B cell (primary cell): ENCODE results near the gene LTB4R. TPM values are rescaled to one million over a fixed set of nuclear protein-coding genes. Genes with fewer than 3 reads are reported as not detected.

Experiments used
- ATAC-seq: fragments of 200-7000 bp; cut with Tn5 transposase; one replicate; pipeline ENCODE4 v1.10.0; 2021; ENCODE audit warnings: low read depth, mild to moderate bottlenecking, moderate number of reproducible peaks, moderate library complexity
- CTCF ChIA-PET: fragments of 350-600 bp; sonication (Branson Sonifier 250); formaldehyde crosslinking; loops from one replicate; lab custom pipeline; 2021; ENCODE audit warnings: antibody characterized with exemption, inconsistent platforms; lab: Charles Lee
- POLR2A ChIA-PET: fragments of 350-600 bp; sonication (Branson Sonifier 250); formaldehyde crosslinking; loops from one replicate; lab custom pipeline; 2021; ENCODE audit warnings: antibody characterized with exemption; lab: Charles Lee
- DNase-seq: peaks from one replicate; pipeline ENCODE4 v3.0.0; 2013
- H2AFZ ChIP-seq: 2 replicates; pipeline ENCODE4 v1.6.1; 2012; ENCODE audit warnings: mild to moderate bottlenecking, low read depth, low read length; ENCODE audit not compliant: insufficient read depth, poor library complexity, severe bottlenecking
- H3K27ac ChIP-seq, 2 donors: 1 replicate in 1 of 2; 2 replicates in 1 of 2; pipeline ENCODE4 v1.5.1; 2012 to 2013; ENCODE audit warnings: low read length in 2 of 2, mild to moderate bottlenecking in 2 of 2, moderate library complexity in 1 of 2
- H3K27me3 ChIP-seq, 4 experiments: fragments of 200-600 bp in 1 of 4; sonication (generic) in 1 of 4; replicated peaks in 1 of 4; 1 replicate in 2 of 4; 2 replicates in 2 of 4; pipeline versions ENCODE4 v1.6.1 to v1.7.0; 2013 to 2016; ENCODE audit warnings: low read length in 3 of 4, mild to moderate bottlenecking in 2 of 4, mixed read lengths in 1 of 4, moderate library complexity in 1 of 4; ENCODE audit not compliant: insufficient read depth in 4 of 4, control insufficient read depth in 3 of 4; ENCODE audit errors: control extremely low read depth in 1 of 4
- H3K36me3 ChIP-seq, 2 experiments: replicated peaks in 1 of 2; 1 replicate in 1 of 2; 2 replicates in 1 of 2; pipeline versions ENCODE4 v1.6.1 to v1.7.1; 2013; ENCODE audit warnings: low read length in 1 of 2; ENCODE audit not compliant: insufficient read depth in 2 of 2, control insufficient read depth in 1 of 2; ENCODE audit errors: control extremely low read depth in 1 of 2, extremely low read depth in 1 of 2
- H3K4me1 ChIP-seq, 2 donors: fragments of 200-600 bp in 1 of 2; sonication (generic) in 1 of 2; 1 replicate in 1 of 2; 2 replicates in 1 of 2; pipeline versions ENCODE4 v1.5.1 to v1.6.1; 2013 to 2017; ENCODE audit warnings: low read length in 2 of 2; ENCODE audit not compliant: control insufficient read depth in 2 of 2, insufficient read depth in 2 of 2
- H3K4me2 ChIP-seq: replicated peaks from 2 replicates; pipeline ENCODE3; 2012; ENCODE audit warnings: mild to moderate bottlenecking, low read depth, low read length; ENCODE audit not compliant: poor library complexity, severe bottlenecking
- H3K4me3 ChIP-seq, 5 experiments: fragments of 200-600 bp in 1 of 5; sonication (generic) in 1 of 5; 1 replicate in 3 of 5; 2 replicates in 2 of 5; pipeline versions ENCODE4 v1.5.1 to v1.7.0; 2011 to 2016; ENCODE audit warnings: low read length in 4 of 5, mild to moderate bottlenecking in 4 of 5, low read depth in 2 of 5, control low read depth in 1 of 5, moderate library complexity in 1 of 5; ENCODE audit not compliant: insufficient read depth in 1 of 5; ENCODE audit errors: control extremely low read depth in 1 of 5, extremely low read depth in 1 of 5
- H3K79me2 ChIP-seq: fragments of 200-600 bp; sonication (generic); one replicate; pipeline ENCODE4 v1.6.0; 2016; ENCODE audit warnings: low read length; ENCODE audit not compliant: control insufficient read depth, insufficient read depth
- H3K9ac ChIP-seq: fragments of 200-600 bp; sonication (generic); 2 replicates; pipeline ENCODE4 v1.6.1; 2017; ENCODE audit warnings: mild to moderate bottlenecking, low read length, moderate library complexity
- H3K9me3 ChIP-seq, 3 donors: one replicate each; pipeline versions ENCODE4 v1.6.1 to v1.7.1; 2013; ENCODE audit warnings: low read length in 2 of 3; ENCODE audit not compliant: control insufficient read depth in 2 of 3, insufficient read depth in 1 of 3; ENCODE audit errors: control extremely low read depth in 1 of 3
- H4K20me1 ChIP-seq: 2 replicates; pipeline ENCODE4 v1.6.0; 2012; ENCODE audit warnings: mild to moderate bottlenecking, low read length; ENCODE audit not compliant: insufficient read depth, control insufficient read depth, poor library complexity, severe bottlenecking
- H3K27ac Mint-ChIP-seq: one replicate; pipeline ENCODE4 v1.8.0; 2021; ENCODE audit warnings: mixed read lengths
- H3K27me3 Mint-ChIP-seq: one replicate; pipeline ENCODE4 v1.8.0; 2021; ENCODE audit warnings: mixed read lengths
- H3K4me1 Mint-ChIP-seq: one replicate; pipeline ENCODE4 v1.8.0; 2021; ENCODE audit warnings: mixed read lengths
- H3K4me3 Mint-ChIP-seq: one replicate; pipeline ENCODE4 v1.8.0; 2021; ENCODE audit warnings: mixed read lengths
- H3K9me3 Mint-ChIP-seq: one replicate; pipeline ENCODE4 v1.8.0; 2022; ENCODE audit warnings: mixed read lengths; ENCODE audit not compliant: insufficient read depth
- EZH2 ChIP-seq: IDR thresholded peaks from 2 replicates; pipeline ENCODE4 v1.6.1; 2012; ENCODE audit warnings: borderline replicate concordance, low read depth, mild to moderate bottlenecking, moderate library complexity, low read length; ENCODE audit not compliant: insufficient read depth, poor library complexity, severe bottlenecking
- WGBS: methylation state at CpG from one replicate; pipeline ENCODE4 v1.1.5; 2013; ENCODE audit warnings: missing lambda C conversion rate; ENCODE audit not compliant: insufficient coverage; 5-methylcytosine and 5-hydroxymethylcytosine counted together
- intact Hi-C: fragments of 100-400 bp; cut with micrococcal nuclease; formaldehyde crosslinking; loops from one replicate; pipeline ENCODE4 v1.10.0; 2022
- polyA plus RNA-seq: library from polyadenylated mRNA; depleted of rRNA; stranded (reverse); fragments of >200 nt; gene quantifications from 2 replicates; pipeline ENCODE4 v1.2.3, GENCODE V29; 2012
- total RNA-seq, 2 donors: library from RNA; stranded (reverse); fragments of 120-200 nt in 1 of 2; gene quantifications; 1 replicate in 1 of 2; 2 replicates in 1 of 2; pipeline versions ENCODE4 v1.2.3 to v1.2.4, GENCODE V29; 2013 to 2022
- TF ChIP-seq, protein P1 (sequence below): fragments of 200-600 bp; IDR thresholded peaks from one replicate; pipeline ENCODE4 v1.8.0; 2022; ENCODE audit warnings: antibody characterized with exemption, mild to moderate bottlenecking

The LTB4R gene
- total and polyA plus RNA-seq, 2 donors (not counting 1 experiment from before 2014, with no cell fraction given), result 8.8 to 19.1 TPM

DNA sequence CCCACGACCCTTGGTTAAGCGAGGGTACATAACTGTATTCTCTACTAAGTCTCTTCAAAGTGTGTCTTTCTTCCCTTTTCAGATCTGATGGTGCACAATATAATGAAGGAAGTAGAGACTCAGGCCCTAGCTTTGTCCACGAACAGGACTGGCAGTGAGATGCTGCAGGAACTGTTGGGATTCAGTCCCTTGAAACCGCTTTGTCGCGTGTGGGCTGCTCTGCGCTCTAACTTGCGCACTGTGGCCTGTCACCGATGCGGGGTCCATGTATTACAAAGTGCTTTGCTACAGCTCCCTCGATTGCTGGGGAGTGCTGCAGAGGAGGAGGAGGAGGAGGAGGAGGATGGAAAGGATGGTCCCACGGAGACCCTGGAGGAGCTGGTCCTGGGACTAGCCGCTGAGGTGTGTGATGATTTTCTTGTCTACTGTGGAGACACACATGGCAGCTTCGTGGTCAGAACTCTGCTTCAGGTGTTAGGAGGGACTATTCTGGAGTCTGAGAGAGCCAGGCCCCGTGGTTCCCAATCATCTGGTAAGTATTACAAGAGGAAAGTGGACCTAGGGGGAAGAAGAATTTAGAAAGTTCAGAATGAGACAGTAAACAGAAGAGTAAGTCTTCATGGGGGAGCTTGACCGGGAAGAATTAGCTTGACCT is 10.8 kb upstream of the LTB4R start:
- 50% methylated on average over 14 of the region's 16 CpGs for WGBS
- POLR2A ChIA-PET, result interaction anchor here (0.6 to 4.1 kb wide), 7 partner anchors 11 to 194 kb away, joined by 3 to 47 read pairs (median 4); partner anchors contain the start of genes CBLN3, KHNYN, LTB4R and MDP1

DNA sequence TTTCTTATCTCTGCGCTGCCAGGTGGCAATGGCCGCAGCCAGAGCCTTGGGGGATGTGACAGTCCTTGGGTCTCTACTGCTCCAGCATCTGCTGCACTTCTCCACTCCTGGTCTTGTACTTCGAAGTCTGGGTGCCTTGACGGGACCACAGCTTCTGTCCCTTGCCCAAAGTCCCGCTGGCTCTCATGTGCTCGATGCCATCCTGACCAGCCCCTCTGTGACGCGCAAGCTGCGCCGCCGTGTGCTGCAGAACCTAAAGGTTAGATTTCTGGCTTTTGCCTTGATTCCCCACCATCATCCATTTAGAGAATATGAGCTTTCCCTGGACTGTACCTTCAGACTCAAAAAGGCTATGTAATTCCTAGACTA is 7.3 kb upstream of the LTB4R start:
- ATAC-seq (no peak), DNase-seq (no peak)
- Mint-ChIP-seq H3K9me3 (no peaks in the 10 kb centered on the region), H3K4me1 (peaks cover 36% of the 10 kb centered on the region), H3K27me3 (no peaks in the 10 kb centered on the region), H3K27ac (no peak overlapping the region), H3K4me3 (no peak overlapping the region)
- H3K4me1 ChIP-seq, result peaks cover 12 to 24% of the 10 kb centered on the region in 2 donors
- H3K4me3 ChIP-seq, result no peak overlapping the region
- no peak overlapping the region for H2AFZ ChIP-seq
- intact Hi-C loops, result no loop called here
- peaks cover 58% of the 10 kb centered on the region for H3K79me2 ChIP-seq
- H3K27ac ChIP-seq, result no peak overlapping the region
- H4K20me1 ChIP-seq, result peaks cover 24% of the 10 kb centered on the region
- no peak overlapping the region for H3K4me2 ChIP-seq
- H3K9me3 ChIP-seq, result no peaks in the 10 kb centered on the region
- ChIA-PET CTCF (interaction anchor here (1.4 to 10.9 kb wide), 4 partner anchors 14 to 60 kb away, joined by 3 to 254 read pairs (median 14); partner anchors contain the start of gene TINF2), POLR2A (no interaction called here)
- 98% methylated on average over 11 of the region's 11 CpGs for WGBS
- peaks cover 3 to 72% of the 10 kb centered on the region in 2 experiments for H3K36me3 ChIP-seq
- TF ChIP-seq, protein P1, sequence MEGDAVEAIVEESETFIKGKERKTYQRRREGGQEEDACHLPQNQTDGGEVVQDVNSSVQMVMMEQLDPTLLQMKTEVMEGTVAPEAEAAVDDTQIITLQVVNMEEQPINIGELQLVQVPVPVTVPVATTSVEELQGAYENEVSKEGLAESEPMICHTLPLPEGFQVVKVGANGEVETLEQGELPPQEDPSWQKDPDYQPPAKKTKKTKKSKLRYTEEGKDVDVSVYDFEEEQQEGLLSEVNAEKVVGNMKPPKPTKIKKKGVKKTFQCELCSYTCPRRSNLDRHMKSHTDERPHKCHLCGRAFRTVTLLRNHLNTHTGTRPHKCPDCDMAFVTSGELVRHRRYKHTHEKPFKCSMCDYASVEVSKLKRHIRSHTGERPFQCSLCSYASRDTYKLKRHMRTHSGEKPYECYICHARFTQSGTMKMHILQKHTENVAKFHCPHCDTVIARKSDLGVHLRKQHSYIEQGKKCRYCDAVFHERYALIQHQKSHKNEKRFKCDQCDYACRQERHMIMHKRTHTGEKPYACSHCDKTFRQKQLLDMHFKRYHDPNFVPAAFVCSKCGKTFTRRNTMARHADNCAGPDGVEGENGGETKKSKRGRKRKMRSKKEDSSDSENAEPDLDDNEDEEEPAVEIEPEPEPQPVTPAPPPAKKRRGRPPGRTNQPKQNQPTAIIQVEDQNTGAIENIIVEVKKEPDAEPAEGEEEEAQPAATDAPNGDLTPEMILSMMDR, result no peak
- TF ChIP-seq EZH2, result no peak
- no peak overlapping the region for H3K9ac ChIP-seq
- no peaks in the 10 kb centered on the region for H3K27me3 ChIP-seq

More for the DNA sequence above, 10.8 kb upstream of the LTB4R start:
- Mint-ChIP-seq H3K4me1 (peaks cover 48% of the 10 kb centered on the region), H3K27ac (peak overlapping the region; percentile 83), H3K9me3 (no peaks in the 10 kb centered on the region), H3K27me3 (no peaks in the 10 kb centered on the region), H3K4me3 (peak overlapping the region; percentile 96)
- no peak for TF ChIP-seq EZH2
- TF ChIP-seq, protein P1, result no peak
- intact Hi-C loops, result no loop called here
- Histone ChIP-seq H3K27ac (peak overlapping the region; percentile 79 to 83), H3K4me2 (peak overlapping the region; percentile 93), H3K36me3 (peaks cover 4 to 51% of the 10 kb centered on the region in 2 experiments), H3K4me3 (peak overlapping the region; percentile 58 to 93 (median 77)), H2AFZ (peak overlapping the region; percentile 91), H3K4me1 (peaks cover 30 to 41% of the 10 kb centered on the region in 2 donors), H3K9me3 (no peaks in the 10 kb centered on the region), H3K27me3 (no peaks in the 10 kb centered on the region), H3K79me2 (peaks cover 55% of the 10 kb centered on the region), H3K9ac (peak overlapping the region; percentile 90), H4K20me1 (peaks cover 6% of the 10 kb centered on the region)
- CTCF ChIA-PET, result interaction anchor here (0.8 to 10.9 kb wide), 15 partner anchors 8 to 292 kb away, joined by 3 to 254 read pairs (median 4); partner anchors contain the start of genes CHMP4A, CIDEB, IPO4 and KHNYN
- DNase-seq (no peak), ATAC-seq (no peak)
